GM21367 (cell line): ENCODE data around the gene DEPP1.

Experiments
- ATAC-seq: cut with Tn5 transposase; IDR thresholded peaks from one replicate; pipeline ENCODE4 v1.9.1; 2021; ENCODE audit not compliant: unreplicated experiment

The DEPP1 gene

GRCh38 chr10:44934416-44935200 lies 44.0 kb downstream of the DEPP1 start:
- no peak for ATAC-seq

DNA sequence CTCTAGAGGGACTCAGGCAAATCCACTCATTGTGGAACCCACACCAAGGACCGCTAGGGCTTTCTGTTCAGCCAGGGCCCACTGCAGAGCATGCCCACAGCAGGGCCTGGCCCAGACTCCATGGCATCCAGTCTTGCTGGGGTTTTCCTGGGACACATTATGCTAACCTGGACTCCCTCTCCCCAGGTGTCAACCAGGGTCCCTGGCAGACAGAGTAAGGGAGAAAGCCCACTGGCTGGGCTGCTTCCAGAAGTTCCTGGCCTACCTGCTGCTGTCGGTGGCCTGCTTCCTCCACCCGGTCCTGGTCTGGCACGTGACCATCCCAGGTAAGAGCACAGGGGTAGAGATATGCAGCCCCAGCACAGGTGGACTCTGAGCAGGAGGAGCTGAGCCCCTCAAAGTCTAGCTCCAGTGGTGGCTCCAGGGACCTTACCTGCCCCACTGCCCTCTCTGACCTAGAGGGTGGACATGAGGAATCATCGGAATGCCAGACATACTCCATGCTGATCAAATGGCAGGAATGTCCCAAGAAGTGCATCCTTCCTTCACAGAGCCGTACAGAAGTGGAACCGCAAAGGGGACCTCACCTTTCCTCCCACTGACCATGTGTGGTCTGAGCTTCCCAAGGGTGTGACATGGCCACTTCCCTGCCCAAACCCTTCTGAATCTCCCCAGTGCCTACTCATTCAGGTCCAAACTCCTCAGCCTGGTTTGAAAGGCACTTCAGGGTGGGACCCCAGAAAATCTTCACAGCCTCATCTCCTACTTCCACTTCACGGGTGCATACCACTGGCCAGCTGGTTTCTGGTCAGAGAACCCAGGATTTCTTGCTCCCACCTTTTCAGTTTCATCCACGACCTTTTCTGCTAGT lies 44.9 kb downstream of the DEPP1 start:
- ATAC-seq = no peak

- peak; percentile 96 for ATAC-seq
These were observed 45.8 kb downstream of the DEPP1 start for GRCh38 chr10:44932517-44933450.

- no peak for ATAC-seq
These were observed 46.7 kb downstream of the DEPP1 start for GRCh38 chr10:44931621-44932516.

- no peak for ATAC-seq
These were observed 47.5 kb downstream of the DEPP1 start for GRCh38 chr10:44930904-44931620.

- no peak for ATAC-seq
These were observed 49.0 kb downstream of the DEPP1 start for GRCh38 chr10:44929356-44930255.

- ATAC-seq = no peak
These were observed 50.1 kb downstream of the DEPP1 start for GRCh38 chr10:44928462-44928861.

DNA sequence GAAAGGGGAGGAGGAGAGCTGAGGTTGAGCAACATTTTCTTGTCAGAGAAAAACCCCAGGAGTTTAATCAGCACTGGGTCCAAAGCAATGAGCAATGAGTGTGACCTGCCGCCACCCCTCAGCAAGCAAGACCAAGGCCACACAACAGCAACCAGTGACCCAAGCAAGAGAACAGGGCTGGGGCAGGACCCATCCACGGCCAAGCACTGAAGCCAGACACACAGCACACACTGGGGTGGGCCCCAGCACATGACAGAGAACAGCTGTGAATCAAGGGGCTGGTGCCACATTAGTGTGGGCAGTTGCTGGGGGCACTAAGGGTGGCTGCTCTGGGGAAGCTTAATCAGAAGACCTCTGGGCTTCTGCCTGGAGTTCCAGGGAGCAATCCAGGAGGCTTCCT lies 51.3 kb downstream of the DEPP1 start:
- ATAC-seq = no peak

DNA sequence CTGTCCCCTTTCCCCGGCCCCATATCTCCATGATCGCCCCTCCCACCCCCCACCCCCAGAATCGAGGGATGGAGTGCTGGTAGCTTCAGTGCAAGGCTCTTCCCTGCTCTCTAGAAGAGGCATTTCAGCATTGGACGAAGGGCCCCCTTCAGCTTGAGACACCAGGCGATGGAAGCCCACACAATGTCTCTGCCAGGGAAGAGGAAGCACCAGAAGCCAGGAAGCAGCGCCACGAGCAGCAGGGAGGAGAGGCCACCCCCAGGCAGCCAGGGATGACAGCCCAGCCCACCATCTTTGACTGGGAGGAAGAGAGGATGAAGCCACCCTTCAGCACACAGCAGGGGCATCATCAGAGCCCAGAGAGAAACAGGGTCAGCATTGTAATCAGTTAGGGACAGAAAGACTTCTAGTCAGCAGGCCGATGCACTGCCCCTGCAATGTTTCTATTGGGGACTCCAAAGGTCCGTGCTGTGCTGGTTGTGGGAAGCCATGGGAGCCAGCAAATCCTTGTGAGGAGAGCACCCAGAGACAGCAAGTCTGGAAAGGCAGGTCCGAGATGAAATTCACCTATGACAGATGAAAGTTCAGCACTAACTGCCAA lies 51.8 kb downstream of the DEPP1 start:
- no peak for ATAC-seq
